HG02870 (cell line): ENCODE measurements around the gene INPP5A.
"Not testable (repeated sequence)": the region's sequence is repeated elsewhere in the genome, so short reads cannot be mapped to it uniquely, and the experiment has no call there.

Experiments
- ATAC-seq: cut with Tn5 transposase; IDR thresholded peaks from one replicate; pipeline ENCODE4 v1.9.1; 2021; ENCODE audit warnings: mild to moderate bottlenecking, moderate library complexity; ENCODE audit not compliant: unreplicated experiment

The INPP5A gene

GRCh38 chr10:132772816-132773215 is 235.2 kb downstream of the INPP5A start:
- not testable (repeated sequence) for ATAC-seq

- no peak for ATAC-seq
Measured at GRCh38 chr10:132774181-132774901, 236.8 kb downstream of the INPP5A start.

- ATAC-seq, result no peak
Measured at GRCh38 chr10:132774902-132775863, 237.6 kb downstream of the INPP5A start.

GRCh38 chr10:132776186-132776585 is 238.6 kb downstream of the INPP5A start:
- no peak for ATAC-seq

GRCh38 chr10:132776821-132777220 is 239.2 kb downstream of the INPP5A start:
- ATAC-seq, result no peak

- ATAC-seq, result no peak
Measured at GRCh38 chr10:132777441-132777840, 239.9 kb downstream of the INPP5A start.

GRCh38 chr10:132779549-132780294 is 242.1 kb downstream of the INPP5A start:
- ATAC-seq, result no peak

- ATAC-seq, result no peak
Measured at GRCh38 chr10:132780356-132780755, 242.8 kb downstream of the INPP5A start.

GRCh38 chr10:132781556-132781955 is 244.0 kb downstream of the INPP5A start:
- ATAC-seq, result no peak

GRCh38 chr10:132783165-132783939 is 245.8 kb downstream of the INPP5A start:
- no peak for ATAC-seq

- no peak for ATAC-seq
Measured at GRCh38 chr10:132783940-132784865, 246.6 kb downstream of the INPP5A start.

- no peak for ATAC-seq
Measured at GRCh38 chr10:132784866-132785722, 247.5 kb downstream of the INPP5A start.

GRCh38 chr10:132785723-132786475 is 248.3 kb downstream of the INPP5A start, which contains the start of gene NKX6-2:
Gene NKX6-2 (minus strand): TSS chr10:132786147. CDS start chr10:132785948, 199 bp downstream.
- ATAC-seq, result no peak

- no peak for ATAC-seq
Measured at GRCh38 chr10:132786476-132786883, 248.9 kb downstream of the INPP5A start.

GRCh38 chr10:132786884-132787494 is 249.4 kb downstream of the INPP5A start:
- no peak for ATAC-seq

GRCh38 chr10:132787495-132788179 is 250.1 kb downstream of the INPP5A start:
- ATAC-seq, result no peak
